GM19043 (cell line): ENCODE results near the gene ADGB.
"Not testable (repeated sequence)": the region's sequence is repeated elsewhere in the genome, so short reads cannot be mapped to it uniquely, and the experiment has no call there.

Experiments
- ATAC-seq: cut with Tn5 transposase; IDR thresholded peaks from one replicate; pipeline ENCODE4 v1.9.1; 2021; ENCODE audit warnings: low read depth; ENCODE audit not compliant: unreplicated experiment

Gene ADGB

DNA sequence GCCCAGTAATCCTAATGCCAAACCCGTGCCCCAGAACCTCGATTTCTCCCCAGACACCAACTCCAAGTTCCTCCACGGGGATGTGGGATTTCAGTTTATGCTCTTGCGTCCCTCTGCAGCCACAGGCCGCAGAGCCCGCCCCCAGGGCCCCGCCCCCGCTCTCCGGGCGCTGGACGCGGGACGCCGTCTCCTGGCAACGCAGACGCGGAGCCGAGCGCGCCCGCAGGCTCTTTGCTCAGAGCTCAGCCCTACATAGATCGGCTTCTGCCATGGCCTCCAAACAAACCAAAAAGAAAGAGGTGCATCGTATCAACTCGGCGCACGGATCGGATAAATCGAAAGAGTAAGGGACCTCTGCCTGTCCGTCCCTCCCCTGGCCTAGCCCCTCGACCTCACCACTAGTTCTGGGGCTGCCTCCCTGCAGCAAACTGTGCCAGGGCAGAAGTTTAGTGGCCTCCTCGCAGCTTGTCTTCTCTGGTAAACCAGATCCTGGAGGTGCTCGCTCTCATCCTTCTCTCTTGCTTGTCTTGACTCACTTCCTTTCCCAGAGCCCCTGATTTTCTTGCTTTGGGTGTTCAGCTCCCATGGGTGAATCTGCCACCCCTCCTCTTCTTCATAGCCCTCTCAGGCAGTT, at the start of gene ADGB:
Gene ADGB, plus strand, starts transcription at position 201 of the 634 bp plus-strand sequence. Its CDS starts 69 bp downstream, at position 270.
- ATAC-seq = no peak

DNA sequence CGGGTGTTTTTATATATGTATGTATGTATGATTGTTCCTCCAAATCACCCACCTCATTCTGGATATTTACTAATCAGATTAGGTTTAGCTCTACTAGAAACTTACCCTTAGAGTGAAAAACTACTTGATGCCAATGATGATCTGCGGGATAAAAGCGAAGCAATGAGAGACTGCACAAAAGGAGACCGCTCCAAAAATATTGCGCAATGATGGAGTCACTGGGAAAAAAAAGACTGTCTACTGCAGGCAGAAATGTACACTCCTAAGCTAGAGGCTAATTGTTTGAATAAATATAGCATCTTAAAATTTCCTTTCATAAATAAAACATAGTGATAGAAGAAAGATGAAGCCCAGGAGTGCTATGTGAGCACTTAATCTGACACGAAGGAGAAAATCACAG, 47.9 kb upstream of the ADGB start:
- no peak for ATAC-seq

DNA sequence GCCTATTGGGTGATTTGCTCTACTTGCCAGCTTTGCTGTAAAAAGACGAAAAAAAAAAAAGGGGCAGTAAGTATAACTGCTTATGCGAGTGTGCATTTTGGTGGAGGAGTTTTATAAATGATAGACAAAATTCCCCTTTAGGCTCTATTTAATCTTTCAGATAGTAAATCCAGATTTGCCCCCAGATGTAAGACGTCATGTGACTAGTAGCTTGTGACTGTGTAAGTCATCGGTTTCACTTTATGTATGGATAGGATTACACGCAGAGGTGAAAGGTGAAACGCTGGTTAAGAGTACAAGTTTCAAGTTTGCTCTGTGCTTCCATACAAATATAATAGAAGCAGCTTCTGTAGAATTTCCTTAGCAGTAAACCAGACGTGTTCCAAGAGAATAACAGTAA, 47.2 kb upstream of the ADGB start:
- no peak for ATAC-seq

DNA sequence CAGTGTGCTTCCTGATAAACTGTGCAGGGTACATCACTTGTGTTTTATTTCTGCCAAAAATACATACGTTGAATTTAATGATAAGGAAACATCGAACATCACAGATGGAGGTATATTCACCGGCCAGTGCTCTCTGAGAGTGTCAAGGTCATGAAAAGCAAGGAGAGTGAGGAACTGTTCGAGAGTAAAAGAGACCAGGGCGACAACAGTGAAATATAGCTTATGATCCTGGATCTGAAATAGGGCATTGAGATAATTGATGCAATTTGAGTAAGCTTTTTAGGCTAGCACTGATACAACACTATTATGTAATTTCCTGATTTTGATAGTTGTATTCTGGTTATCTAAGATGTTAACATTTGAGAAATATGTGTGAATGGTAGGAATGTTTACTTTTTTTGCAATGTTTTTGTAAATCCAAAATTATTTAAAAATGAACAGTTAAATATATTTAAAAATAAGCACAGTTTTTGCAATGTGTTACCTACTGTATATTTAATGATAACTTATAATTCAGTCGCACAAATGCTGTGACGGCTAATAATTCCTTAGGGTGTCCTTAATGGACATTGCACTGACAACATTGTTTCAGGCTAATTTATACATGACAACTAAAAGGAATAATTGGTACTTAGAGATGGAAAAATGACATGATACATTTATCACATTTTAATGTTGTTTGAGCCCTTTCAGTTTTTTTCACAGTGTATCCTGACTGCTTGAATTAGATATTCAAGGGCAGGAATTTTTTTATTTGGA, 45.2 kb upstream of the ADGB start:
- no peak for ATAC-seq

DNA sequence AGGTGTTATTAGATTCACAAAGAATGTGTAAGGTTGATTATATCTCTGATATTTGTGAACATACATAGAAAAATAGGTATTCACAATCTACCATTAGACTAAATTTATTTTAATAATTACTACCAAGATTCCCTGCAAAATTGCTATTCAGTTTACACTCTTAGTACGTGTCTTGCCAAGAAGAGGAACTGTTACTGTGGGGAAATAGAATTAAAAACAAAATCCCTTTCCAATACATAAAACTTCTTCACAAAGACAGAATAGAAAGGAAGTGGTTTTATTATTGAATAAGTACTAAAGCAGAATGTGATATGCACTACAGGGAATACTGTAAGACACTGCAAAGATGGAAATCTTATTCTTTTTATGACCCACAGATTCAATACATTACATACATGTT, 38.2 kb upstream of the ADGB start:
- ATAC-seq = no peak

DNA sequence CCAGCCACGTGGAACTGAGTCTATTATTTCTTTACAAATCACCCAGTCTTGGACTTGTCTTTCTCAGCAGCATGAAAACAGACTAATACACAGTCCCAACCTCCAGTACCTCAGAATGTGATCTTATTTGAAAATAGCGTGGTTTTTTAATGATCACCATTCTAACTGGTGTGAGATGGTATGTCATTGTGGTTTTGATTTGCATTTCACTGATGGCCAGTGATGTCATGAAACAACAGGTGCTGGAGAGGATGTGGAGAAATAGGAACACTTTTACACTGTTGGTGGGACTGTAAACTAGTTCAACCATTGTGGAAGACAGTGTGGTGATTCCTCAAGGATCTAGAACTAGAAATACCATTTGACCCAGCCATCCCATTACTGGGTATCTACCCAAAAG, 32.1 kb upstream of the ADGB start:
- not testable (repeated sequence) for ATAC-seq

DNA sequence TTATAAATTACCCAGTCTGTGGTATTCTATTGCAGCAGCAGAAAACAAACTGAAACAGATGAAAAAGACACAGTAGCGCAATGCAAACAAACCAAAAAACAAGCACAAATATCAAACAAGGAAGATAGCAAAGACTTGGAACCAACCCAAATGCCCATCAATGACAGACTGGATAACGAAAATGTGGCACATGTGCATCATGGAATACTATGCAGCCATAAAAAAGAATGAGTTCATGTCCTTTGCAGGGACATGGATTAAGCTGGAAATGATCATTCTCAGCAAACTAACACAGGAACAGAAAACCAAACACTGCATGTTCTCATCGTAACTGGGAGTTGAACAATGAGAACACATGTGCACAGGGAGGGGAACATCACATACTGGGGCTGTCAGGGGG, 30.2 kb upstream of the ADGB start:
- ATAC-seq = not testable (repeated sequence)

DNA sequence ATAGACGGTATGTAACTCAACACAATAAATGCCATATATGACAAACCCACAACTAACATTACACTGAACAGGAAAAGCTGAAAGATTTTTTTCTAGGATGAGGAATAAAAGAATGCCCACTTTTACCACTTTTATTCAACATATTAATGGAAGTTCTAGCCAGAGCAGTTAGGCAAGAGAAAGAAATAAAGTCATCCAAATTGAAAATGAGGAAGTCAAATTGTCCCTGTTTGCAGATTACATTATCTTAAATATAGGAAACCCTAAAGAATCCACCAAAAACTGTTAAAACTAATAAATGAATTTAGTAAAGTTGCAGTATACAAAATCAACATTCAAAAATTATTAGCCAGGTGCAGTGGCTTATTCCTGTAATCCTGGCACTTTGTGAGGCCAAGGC, 24.6 kb upstream of the ADGB start:
- ATAC-seq = no peak

DNA sequence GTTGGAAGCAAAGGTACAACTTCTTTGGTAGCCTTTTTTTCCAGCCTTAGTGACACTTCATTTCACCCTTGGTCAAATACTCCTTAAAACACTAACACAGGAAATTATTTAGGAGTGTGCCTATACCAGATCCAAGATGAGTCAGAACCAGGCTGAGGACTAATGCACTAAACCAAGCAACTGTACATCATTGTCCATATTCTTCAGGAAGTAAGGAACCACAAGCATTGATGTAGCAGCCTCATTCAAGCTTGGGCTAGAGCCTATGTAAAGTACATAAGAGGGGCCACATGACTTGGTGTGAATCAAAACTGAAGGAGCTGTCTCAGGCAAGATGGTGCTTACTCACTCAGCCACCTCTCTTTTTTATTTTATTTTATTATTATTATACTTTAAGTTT, 20.7 kb upstream of the ADGB start:
- no peak for ATAC-seq

DNA sequence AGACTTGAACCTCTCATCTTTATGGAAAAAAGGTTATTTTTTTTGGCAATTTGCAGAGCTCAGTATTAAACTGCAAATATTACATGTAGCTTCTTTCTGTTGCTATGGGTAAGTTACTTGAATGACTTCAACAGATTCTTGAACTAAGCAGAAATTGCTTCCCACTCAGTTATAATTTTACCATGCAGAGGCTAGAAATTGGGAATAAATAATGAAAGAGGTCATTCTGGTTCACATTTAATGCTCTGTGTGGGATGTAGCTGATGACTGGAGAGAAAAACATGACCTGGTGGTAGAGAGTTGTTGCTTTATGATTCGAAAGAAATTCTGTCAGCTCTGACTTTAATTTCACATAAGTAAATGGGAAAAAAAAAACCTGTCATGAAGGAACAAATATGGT, 16.8 kb upstream of the ADGB start:
- no peak for ATAC-seq

DNA sequence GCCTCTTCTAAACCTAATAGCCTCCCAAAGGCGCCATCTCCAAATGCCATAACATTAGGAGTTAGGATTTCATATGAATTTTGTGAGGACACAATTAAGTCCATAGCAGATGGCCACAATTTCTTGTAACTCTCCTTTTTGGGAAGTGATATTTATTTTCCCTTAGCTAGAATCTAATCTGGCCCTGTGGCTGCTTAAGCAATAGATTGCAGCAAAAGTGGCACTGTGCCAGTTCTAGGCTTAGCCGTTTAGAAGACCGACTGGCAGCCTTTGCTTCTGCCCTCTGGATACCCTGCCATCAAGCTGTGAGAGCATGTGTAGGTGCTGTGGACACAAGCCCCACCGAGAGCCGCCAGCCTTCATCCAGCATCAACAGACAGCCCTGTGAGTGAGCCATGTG, 15.9 kb upstream of the ADGB start:
- no peak for ATAC-seq

DNA sequence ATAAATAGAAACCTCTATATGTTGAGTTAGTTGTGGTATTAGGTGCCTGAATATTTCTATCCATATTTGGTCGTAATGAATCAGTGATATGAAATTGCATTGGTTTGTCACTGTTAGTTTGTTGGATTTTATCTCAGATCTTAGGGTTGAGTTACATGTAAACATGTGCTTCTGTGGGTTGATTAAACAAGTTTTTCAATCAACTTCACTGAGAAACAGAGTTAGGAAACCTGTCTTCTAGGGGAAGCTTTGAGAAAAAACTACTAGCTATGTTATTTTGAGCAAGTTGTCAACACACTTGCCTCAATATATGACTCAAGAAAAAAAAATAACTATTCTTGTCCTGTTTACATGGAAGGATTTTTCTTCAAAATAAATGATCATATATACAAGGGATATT, 14.8 kb upstream of the ADGB start:
- no peak for ATAC-seq

DNA sequence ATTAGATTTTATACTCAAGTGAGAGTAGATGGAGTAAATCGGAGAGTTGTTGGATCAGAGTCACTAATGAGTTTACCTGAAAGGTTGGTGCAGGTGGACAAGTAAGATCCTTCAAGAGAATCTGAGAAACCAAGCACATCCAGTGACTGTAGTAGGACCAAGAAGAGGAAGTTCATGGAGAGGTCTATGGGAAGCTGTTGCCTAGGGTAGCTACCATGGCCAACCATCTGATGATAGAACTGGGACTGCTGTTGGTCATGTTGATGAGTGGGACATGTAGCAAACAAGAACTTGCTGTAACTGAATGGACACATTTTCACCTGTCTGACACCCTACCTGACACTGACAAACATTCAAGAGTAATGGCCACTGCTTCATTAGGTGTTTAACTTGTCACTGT, 11.3 kb upstream of the ADGB start:
- no peak for ATAC-seq

DNA sequence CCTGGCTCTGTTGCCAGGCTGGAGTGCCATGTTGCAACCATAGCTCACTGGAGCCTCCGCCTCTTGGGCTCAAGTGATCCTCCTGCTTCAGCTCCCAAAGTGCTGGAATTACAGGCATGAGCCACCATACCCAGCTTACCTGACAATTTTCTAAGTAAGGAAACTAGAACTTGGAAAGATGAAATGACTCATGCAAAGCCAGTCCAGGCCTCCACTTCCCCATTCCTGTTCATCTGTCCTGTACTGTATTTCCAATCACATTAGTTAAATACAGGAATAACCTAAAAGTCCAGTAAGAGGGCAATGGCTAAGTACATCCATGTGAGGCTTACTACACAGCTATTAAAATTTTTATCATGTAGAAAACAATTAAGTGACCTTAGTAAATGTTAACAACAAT, 8.3 kb upstream of the ADGB start:
- ATAC-seq = no peak

DNA sequence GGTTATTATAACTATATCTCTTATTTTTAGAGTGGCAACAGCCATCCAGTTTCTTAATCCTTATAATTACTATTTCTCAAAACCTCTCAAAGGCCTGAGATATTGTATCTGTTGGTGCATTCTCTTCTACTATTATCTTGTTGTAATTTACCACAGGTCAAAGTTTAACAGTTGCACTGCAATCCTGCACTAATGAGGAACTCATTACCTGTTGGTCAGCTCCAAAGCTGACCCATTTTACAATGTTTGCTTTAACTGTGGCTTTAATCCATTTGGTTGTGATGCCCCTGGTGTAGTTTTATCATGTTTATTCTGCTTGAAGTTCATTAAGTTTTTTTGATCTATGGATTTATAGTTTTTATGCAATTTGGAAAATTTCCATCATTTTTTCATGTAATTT, 6.3 kb upstream of the ADGB start:
- no peak for ATAC-seq

DNA sequence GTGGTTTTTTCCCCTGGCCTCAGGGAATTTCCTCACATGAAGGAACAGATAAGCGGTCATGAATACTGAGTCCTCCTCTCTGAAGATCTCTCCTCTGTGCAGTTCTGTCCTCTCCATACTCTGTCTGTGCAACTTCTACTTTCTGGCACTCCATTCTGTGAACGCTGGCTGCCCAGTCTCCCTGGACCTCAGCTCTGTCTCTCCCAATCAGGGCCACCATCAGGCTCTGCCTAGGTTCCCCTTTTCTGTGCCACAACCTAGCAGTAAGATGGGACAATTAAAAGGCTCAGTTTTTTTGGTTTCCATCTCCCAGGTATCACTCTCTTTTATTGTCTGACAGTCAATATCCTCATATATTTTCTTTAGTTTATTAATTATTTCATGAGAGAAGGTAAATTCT, 4.8 kb upstream of the ADGB start:
- ATAC-seq = no peak

DNA sequence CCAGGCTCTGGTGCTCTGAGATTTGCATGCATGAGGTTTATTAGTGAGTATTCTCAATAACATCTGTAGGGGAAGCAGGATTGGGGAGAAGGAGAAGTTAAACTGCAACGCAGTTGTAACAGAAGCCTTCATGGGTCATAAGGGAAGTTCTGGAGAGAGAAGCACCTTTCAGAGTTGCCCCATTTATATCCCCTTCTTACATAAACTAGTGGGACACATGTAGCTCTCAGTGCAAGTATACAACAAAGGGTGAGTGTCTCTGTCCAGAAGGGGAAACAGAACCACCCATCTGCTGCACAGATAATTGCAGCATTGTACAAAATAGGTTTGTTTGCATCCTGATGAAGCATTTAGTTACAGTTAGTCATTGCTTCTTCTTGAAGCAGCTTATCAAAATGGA, 4.3 kb upstream of the ADGB start:
- ATAC-seq = no peak

DNA sequence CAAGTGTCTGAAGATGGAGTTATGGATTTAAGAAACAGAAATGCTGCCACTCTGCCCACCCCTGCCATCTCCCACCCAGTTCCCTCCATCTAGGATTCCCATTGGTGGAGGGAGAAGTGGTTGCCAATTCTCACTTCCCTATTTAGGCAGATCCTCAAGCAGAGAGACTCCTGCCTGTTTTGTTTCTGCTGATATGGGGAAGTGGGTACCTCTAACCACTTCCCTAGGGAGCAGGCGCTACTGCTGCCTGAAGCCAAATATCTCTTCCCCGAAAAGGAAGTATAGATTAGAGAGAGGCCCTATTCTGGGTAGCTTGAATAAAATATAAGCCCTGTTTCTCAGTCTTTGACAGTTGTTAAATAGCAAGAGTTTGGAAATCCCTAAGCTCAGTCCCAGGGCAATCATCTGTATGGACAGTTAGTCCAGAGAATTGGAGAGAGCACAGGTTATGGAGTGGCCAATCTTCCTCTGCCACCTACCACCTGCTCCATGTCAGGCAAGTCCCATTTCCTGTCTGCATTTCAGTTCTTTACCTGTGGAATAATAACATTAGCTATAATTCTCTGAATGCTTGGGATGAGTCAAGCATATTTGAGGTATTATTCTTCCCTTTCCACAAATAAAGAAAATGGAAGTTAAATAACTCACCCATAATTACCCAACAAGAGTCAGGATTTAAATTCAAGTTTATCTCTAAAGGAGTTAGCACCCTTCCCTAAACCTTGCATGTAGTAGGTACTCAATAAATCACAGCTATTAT, 2.6 kb upstream of the ADGB start:
- no peak for ATAC-seq

DNA sequence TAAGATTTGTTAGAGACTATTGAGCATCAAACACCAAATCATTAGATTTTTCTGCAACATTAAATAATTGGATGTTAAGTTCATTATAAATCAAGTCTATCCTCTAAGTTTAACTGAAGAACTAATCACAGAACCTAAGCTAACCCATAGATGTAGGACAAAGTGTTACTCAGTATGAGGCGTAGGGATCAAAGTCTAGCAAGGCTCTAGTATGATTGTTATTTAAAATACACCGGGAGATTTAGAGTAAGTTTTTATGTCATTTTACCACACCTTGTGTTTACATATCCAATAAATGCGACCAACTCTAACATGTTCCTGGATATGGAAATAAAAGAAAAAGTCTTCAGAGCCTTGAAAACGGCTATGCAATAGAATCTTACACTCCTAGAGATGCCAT, 2.6 kb downstream of the ADGB start:
- no peak for ATAC-seq

DNA sequence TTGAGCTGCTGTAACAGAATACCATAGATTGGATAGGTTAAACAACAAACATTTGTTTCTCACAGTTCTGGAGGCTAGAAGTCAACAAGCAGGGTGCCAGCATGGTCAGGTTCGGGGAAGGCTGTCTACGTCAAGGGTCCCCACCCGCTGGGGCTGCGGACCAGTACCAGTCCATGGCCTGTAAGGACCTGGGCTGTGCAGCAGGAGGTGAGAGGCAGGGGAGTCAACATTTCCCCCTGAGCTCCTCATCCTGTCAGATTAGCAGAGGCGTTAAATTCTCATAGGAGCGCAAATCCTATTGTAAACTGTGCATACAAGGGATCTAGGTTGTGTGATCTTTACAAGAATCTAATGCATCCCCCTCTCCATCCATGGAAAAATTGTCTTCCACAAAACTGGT, 3.8 kb downstream of the ADGB start:
- ATAC-seq = no peak

DNA sequence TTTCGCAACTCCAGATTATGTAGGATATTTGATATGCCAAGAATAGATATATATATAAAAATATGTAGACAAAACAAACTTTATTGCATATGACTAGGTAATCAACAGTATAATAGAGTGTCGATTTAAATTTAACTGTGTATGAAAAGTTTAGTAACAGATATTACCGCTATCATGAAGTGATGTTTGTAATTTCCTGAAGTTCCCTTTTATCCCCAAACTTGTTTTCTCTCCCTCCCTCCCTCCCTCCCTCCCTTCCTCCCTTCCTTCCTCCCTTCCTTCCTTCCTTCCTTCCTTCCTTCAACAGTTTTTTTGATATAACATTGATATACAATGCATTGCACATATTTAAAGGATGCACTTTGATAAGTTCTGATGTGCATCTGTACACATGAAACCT, 15.2 kb downstream of the ADGB start:
- ATAC-seq = no peak

DNA sequence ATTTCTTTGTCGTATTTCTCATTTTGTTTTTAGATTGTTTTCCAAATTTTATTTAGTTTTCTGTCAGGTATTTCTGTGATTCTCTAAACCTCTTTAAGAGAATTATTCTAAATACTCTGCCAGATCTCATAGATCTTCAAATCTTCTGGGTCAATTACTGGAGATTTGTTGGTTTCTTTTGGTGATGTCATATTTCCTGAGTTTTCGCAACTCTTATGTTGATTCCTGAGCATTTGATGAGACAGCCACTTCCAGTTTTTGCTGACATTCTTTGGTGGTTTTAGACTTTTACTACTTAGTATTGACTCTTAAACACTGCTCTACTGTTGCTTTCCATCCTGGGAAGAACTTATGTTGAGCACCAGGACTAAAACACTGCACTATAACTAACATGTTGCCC, 21.9 kb downstream of the ADGB start:
- ATAC-seq = no peak
